HepG2 (cell line): ENCODE data around the gene MFAP1. TPM values are rescaled to one million over a fixed set of nuclear protein-coding genes. Genes with fewer than 3 reads are reported as not detected.

Experiments
- ATF7 ChIP-seq, 2 experiments: fragments of 450-650 bp in 1 of 2; sonication (generic) in 1 of 2; formaldehyde crosslinking in 1 of 2; IDR thresholded peaks; 2 replicates each; pipeline versions ENCODE4 v1.4.0 to v1.6.1; 2016 to 2020; ENCODE audit warnings: antibody characterized with exemption in 1 of 2, mild to moderate bottlenecking in 1 of 2, missing genetic modification reagents in 1 of 2
- CBFB ChIP-seq: sonication (generic); formaldehyde crosslinking; IDR thresholded peaks from 2 replicates; pipeline ENCODE4 v1.4.0; 2020; ENCODE audit warnings: missing genetic modification reagents
- EEA1 ChIP-seq: sonication (generic); formaldehyde crosslinking; IDR thresholded peaks from 2 replicates; pipeline ENCODE4 v1.5.1; 2020; ENCODE audit warnings: mild to moderate bottlenecking, missing genetic modification reagents, borderline replicate concordance
- ELK4 ChIP-seq: sonication (generic); formaldehyde crosslinking; IDR thresholded peaks from 2 replicates; pipeline ENCODE4 v1.9.0; 2021; ENCODE audit warnings: missing genetic modification reagents, borderline replicate concordance
- GZF1 ChIP-seq: sonication (generic); formaldehyde crosslinking; IDR thresholded peaks from 2 replicates; pipeline ENCODE4 v1.5.1; 2020; ENCODE audit warnings: mild to moderate bottlenecking, missing genetic modification reagents
- MEIS1 ChIP-seq: sonication (generic); formaldehyde crosslinking; IDR thresholded peaks from 2 replicates; pipeline ENCODE4 v1.9.0; 2021; ENCODE audit warnings: mild to moderate bottlenecking, missing genetic modification reagents, moderate library complexity, borderline replicate concordance
- MNT ChIP-seq: fragments of 450-650 bp; IDR thresholded peaks from 2 replicates; pipeline ENCODE4 v1.6.1; 2016
- NFIB ChIP-seq: sonication (generic); formaldehyde crosslinking; IDR thresholded peaks from 2 replicates; pipeline ENCODE4 v1.9.0; 2021; ENCODE audit warnings: missing genetic modification reagents, mild to moderate bottlenecking, borderline replicate concordance
- NFYC ChIP-seq: IDR thresholded peaks from 2 replicates; pipeline ENCODE4 v1.6.1; 2016; ENCODE audit warnings: missing genetic modification reagents, missing compliant biosample characterization
- ONECUT2 ChIP-seq: sonication (generic); formaldehyde crosslinking; IDR thresholded peaks from 2 replicates; pipeline ENCODE4 v1.4.0; 2020; ENCODE audit warnings: missing genetic modification reagents
- SP2 ChIP-seq: sonication (generic); formaldehyde crosslinking; IDR thresholded peaks from 2 replicates; pipeline ENCODE4 v1.5.1; 2020; ENCODE audit warnings: mild to moderate bottlenecking, missing genetic modification reagents
- TFE3 ChIP-seq: IDR thresholded peaks from 2 replicates; pipeline ENCODE4 v1.6.1; 2016
- ZBED4 ChIP-seq: sonication (generic); formaldehyde crosslinking; IDR thresholded peaks from 2 replicates; pipeline ENCODE4 v1.4.0; 2020; ENCODE audit warnings: missing genetic modification reagents, borderline replicate concordance
- ZFP36L2 ChIP-seq: sonication (generic); formaldehyde crosslinking; IDR thresholded peaks from 2 replicates; pipeline ENCODE4 v1.4.0; 2020; ENCODE audit warnings: missing genetic modification reagents
- ZNF207 ChIP-seq: fragments of 450-650 bp; IDR thresholded peaks from 2 replicates; pipeline ENCODE4 v1.6.1; 2016; ENCODE audit warnings: antibody characterized with exemption, borderline replicate concordance
- ZNF496 ChIP-seq: sonication (generic); formaldehyde crosslinking; IDR thresholded peaks from 2 replicates; pipeline ENCODE4 v1.8.1; 2023; ENCODE audit warnings: mild to moderate bottlenecking, moderate library complexity, missing genetic modification reagents; ENCODE audit not compliant: insufficient replicate concordance
- ZNF576 ChIP-seq: sonication (generic); formaldehyde crosslinking; IDR thresholded peaks from 2 replicates; pipeline ENCODE4 v1.4.0; 2020; ENCODE audit warnings: mild to moderate bottlenecking, missing genetic modification reagents
- ZNF639 ChIP-seq: conservative IDR thresholded peaks from 2 replicates; pipeline ENCODE4 v1.6.1; 2018; ENCODE audit warnings: missing genetic modification reagents
- ZNF777 ChIP-seq: sonication (generic); formaldehyde crosslinking; IDR thresholded peaks from 2 replicates; pipeline ENCODE4 v1.4.0; 2020; ENCODE audit warnings: missing genetic modification reagents
- polyA plus RNA-seq, 8 experiments: library from polyadenylated mRNA; depleted of rRNA in 3 of 8; stranded (reverse) in 7 of 8; unstranded in 1 of 8; fragments of >200 nt; fragmentation: Illumina TruSeq in 4 of 8; extraction: Trizol in 4 of 8; gene quantifications; 2 replicates each; pipeline versions ENCODE4 v1.2.1 to v1.2.3, GENCODE V29; 2011 to 2016; ENCODE audit warnings: low read depth in 4 of 8, missing spikeins in 1 of 8, mixed read lengths in 1 of 8; ENCODE audit not compliant: insufficient read depth in 1 of 8
- total RNA-seq, 5 experiments: library from RNA; depleted of rRNA; stranded (reverse); fragments of >200 nt; fragmentation: Illumina TruSeq; extraction: Trizol; gene quantifications; 2 replicates each; pipeline ENCODE4 v1.2.3, GENCODE V29; 2016; ENCODE audit warnings: low read depth in 1 of 5

Gene MFAP1
- total and polyA plus RNA-seq, 2 of the 13 experiments (the other 11 are each of a cell fraction or from before 2014, with no cell fraction given): 11.8 to 39.5 TPM

- TF ChIP-seq ZNF496 (no peak), GZF1 (CRISPR knock-in tag) (0 out of 2 replicates have a peak, but pooled peaks have one; percentile 16), TFE3 (CRISPR knock-in tag) (peak; percentile 94), SP2 (peak; percentile 63), ZNF576 (CRISPR knock-in tag) (no peak), MEIS1 (CRISPR knock-in tag) (peak; percentile 21; the same call in 1 of the 2 replicates), ZNF777 (CRISPR knock-in tag) (no peak), NFYC (peak; percentile 83), CBFB (CRISPR knock-in tag) (no peak), ELK4 (no peak), ONECUT2 (CRISPR knock-in tag) (no peak), NFIB (CRISPR knock-in tag) (no peak), ZNF207 (no peak), MNT (peak; percentile 99), ZFP36L2 (CRISPR knock-in tag) (no peak), ZNF639 (CRISPR knock-in tag) (no peak; the same call in 1 of the 2 replicates), ZBED4 (CRISPR knock-in tag) (no peak; the same call in 1 of the 2 replicates), EEA1 (CRISPR knock-in tag) (no peak), ATF7 (IDR thresholded peaks at IDR 0.05) (peak; percentile 47; the same call in 1 of the 2 replicates), ATF7 (CRISPR knock-in tag; IDR thresholded peaks at IDR 0.05) (peak; percentile 88)
Measured at GRCh38 chr15:43791993-43792760, 32.3 kb downstream of the MFAP1 start, which contains the start of gene SERF2 (continued).
